ENCODE results near the gene SNPH. TPM values are rescaled to one million over a fixed set of nuclear protein-coding genes. Genes with fewer than 3 reads are reported as not detected.

The SNPH gene
- total RNA-seq, 1 experiment from 2014 or later: 15.8 TPM

DNA sequence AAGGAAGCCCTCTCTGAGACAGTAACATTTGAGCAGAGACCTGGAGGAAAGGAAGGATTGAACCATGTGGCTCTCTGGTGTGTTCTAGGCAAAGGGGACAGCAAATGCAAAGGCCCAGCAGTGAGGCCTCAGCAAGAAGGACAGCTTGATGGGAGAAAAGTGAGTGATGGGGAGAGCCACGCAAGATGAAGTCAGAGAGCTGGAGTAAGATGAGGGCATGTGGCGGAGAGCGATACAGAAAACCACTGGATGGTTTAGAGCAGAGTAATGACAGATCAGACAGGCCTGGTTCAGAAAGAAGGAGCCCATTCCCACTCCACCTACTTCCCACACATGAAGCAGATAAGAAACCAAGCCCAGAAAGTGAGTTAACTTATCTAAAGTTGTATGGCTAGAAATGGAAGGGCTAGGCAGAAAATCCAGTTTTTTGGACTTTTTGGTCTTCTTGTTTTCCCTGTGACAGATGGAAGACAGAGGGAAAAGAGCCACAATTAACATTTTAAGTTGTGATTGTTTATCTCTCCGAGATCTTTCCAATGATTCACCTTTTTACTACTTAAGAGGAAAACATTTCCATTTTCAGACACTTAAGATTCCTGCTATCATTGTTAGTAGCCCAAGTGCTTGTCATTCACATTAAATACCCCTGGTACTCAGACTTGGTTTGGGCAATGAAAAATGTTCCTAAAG, 723 bp upstream of the SNPH start:
- DNase-seq (ENCODE audit: low read depth): no peak

DNA sequence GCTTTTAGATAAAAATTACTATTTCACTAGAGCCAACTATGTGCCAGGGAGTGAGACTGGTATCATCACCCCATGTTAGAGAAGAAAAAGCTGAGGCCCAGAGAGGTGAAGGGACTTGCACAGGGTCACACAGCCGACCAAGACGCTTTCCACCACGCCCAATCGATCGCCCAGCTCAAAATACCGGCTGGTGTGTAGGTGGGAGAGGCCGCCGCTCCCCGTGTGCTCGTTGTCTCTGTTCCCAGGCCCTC, 253 bp upstream of the SNPH start:
- DNase-seq (ENCODE audit: low read depth): no peak

DNA sequence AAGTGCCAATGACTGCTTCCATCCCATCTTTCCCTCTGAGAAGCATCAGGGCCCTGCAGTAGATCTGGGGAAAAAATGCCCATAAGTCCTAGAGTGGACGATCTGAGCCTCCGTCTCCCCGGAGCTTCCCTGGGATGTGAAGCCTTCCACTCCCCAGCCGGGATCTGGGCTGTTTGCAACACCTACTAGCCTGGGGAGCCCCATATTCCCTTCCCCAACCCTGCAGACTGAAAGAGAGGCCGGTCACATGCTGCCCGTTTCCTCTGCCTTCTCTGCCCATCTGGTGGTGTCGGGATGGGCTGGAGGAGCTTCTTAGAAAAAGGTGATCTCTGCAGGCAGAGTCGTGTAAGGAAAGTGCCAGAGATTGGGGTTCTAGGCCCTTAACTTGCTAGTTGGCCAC, 1.1 kb downstream of the SNPH start:
- no peak for DNase-seq (ENCODE audit: low read depth)

DNA sequence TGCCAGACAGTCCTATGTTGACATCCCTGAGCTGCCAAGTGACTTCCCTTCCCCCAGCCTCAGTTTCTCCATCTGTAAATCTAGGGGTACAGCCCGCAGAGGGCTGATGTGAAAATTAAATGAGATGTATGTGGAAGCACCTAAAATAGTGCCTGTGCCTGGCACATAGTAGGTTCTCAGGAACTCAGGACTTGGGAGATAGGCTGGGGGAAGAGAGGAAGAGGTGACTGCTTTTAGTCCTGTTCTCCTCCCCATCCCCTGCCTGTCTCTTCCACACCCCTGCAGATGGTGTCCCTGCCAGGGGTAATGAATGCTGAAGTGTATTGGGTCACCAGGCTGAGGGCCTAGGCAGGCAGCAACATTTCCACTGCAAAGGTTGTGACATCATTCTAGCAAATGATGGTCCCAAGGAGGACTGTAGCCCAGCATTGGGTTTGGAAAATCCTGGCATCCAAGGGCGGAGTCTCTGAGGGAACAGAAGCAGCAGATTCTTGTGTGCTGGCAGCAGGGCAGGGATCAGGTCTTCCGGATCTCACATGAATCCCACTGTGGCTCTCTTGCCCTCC, 1.8 kb downstream of the SNPH start:
- no peak for DNase-seq (ENCODE audit: low read depth)

DNA sequence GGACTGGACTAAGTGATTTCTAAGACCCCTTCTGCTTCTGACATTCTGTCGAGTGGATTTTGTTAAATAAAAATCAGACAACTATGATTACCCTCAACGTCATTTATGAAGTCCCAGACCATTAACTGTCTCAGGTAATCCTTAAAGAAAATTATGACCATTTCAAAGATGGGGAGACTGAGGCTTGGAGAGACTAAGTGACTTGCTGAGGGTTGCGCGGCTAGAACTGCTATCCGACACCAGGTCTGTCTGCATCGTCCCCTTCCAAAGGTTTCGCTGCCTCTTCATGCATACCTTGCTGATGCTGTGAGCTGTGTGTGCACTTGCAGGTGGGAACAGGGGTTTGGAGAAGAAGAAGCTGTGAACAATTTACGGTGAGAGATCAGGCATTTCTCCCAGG, 3.1 kb downstream of the SNPH start:
- DNase-seq (ENCODE audit: low read depth): no peak

DNA sequence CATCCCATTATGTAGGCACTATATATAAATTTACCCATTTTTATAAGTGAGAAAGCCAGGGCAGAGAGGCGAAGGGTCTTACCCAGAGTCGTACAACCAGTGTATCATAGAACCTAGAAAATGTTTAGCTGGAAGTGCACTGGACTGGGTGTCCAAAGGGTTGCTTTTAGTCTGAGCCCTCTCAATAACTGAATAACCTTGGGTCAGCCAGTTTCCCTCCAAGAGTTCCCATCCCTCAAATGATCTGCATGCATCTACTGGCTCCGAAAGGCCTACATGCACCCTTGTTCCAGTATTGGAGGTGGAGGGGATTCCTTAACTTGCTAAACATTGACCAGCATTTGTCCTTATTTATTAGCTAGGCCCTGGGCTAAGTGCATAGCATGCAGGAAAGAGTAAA, 3.8 kb downstream of the SNPH start:
- DNase-seq (ENCODE audit: low read depth): no peak

DNA sequence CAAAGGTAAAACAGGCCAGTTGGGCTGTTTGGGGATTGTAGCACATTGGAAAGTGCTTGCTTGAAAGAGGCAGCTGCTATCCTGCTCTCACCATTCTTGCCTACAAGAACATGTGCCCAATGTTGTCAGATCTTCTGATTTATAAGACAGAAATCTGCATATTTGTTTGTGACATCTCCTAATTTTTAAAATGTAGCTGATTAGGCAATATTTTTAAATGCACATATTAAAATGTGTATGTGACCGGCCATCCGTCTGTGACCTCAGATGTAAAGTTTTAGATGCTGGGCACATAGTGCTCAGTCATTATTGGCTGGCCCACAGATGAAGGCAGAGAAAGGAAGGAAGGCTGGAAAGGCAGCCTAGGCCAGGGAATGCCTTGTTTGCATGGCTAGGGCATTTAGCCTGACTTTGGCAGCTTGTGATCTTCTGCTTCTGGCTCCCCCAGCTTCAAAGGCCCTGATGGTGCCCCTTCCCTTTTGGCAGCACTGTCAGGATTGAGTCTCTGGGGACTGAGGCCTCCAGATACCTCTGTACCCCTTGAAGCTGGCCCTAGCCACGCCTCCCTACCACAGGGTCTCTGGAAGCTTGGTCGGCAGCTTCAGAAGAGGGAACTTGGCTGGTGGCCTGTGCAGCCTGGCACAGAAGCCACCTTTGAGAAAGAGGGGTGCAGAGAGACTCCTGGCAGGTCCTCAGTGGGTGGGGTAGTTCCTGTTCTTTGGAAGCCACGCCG, 6.4 kb downstream of the SNPH start:
- DNase-seq (ENCODE audit: low read depth): no peak

DNA sequence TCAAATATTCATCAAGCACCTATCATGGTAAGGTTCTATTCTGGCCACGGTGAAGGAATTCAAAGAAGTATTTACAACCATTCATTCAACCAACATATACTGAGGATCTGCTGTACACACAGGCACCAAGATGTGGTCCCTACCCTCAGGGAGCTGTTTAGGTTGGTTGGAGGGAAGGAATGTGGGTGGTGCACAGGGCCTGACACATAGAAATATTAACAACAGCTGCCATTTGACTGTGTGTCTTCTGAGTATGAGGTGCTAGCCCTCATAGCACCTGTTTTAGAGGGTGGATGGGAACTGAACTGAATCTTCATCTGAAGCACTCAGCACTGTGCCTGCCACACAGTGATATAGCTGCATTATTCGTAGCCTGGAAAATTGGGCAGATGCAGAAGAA, 7.3 kb downstream of the SNPH start:
- DNase-seq (ENCODE audit: low read depth): peak; percentile 79

DNA sequence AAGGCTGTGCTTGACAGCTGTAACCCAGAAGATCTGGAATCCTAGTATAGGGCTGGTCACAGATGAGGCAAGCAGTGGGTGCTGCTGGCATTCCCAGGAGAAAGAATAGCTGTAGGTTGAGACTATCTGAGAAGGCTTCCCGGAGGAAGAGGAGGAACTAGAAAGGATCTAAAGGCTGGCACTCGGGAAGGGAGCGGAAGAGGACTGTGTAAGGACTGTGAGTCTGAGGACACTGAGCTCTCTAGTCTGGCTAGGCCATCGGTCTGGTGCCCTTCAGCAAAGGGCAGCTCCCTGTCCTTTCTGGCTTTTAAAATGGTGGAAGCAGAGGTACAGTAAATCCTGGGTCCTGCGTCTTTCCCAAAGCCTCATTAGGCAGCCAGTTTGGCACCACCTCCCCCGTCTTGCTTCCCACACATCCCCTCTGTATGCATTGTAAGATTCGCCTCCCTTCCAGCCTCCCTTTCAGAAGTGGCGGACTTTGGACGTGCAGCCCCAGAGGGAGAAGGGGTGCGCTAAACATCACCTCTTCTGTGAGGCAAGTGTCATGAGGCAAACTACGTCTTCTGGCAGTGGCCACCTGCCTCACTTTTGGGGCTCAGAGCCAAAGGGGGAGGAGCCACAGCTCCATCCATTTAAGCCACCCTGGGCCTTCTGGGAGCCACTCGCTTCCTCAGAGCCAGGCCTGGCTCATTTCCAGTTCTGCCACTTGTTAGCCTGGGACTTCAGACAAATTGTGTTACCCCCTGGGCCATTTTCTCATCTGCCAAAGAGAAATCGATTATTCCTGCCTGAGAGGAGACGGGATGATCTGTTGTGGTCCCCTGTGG, 8.6 kb downstream of the SNPH start:
- DNase-seq (ENCODE audit: low read depth): no peak

DNA sequence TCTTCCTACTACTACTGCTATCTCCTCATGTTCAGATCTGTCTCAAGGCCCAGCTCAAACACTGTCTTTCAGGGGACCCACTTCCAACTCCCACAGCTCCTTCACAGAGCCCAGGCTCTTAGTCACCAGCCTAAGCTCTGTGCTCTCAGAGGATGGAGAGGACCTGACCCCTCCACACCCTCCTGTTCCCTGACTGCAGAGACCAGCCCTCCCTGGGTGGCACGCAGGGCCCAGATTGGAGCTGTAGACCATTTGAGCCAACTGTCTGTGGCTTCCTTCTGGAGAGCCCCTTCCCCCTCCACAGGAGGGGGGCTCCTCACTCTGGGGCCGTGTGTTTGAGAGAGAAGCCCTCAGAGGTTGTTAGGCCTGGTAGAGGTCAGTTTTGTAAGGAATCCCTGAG, 9.8 kb downstream of the SNPH start:
- DNase-seq (ENCODE audit: low read depth): no peak

DNA sequence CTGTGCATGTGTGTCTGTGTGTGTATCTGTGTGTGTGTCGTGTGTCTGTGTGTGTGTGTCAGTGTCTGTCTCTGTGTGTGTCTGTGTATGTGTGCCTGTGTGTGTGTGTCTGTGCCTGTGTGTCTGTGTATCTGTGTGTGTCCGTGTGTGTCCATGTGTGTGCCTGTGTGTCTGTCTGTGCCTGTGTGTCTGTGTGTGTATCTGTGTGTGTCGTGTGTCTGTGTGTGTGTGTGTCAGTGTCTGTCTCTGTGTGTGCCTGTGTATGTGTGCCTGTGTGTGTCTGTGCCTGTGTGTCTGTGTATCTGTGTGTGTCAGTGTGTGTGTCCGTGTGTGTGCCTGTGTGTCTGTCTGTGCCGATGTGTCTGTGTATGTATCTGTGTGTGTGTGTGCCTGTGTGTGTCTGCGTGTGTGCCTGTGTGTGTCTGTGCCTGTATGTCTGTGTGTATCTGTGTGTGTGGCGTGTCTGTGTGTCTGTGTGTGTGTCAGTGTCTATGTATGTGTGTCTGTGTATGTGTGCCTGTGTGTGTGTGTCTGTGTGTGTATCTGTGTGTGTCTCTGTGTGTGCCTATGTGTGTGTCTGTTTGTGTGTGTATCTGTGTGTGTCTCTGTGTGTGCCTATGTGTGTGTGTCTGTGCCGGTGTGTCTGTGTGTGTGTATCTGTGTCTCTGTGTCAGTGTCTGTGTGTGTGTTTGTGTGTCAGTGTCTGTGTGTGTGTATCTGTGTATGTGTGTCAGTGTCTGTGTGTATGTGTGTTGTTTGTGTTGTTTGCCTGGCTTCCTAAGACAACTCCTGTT, 11.6 kb downstream of the SNPH start:
- DNase-seq (ENCODE audit: low read depth): no peak

DNA sequence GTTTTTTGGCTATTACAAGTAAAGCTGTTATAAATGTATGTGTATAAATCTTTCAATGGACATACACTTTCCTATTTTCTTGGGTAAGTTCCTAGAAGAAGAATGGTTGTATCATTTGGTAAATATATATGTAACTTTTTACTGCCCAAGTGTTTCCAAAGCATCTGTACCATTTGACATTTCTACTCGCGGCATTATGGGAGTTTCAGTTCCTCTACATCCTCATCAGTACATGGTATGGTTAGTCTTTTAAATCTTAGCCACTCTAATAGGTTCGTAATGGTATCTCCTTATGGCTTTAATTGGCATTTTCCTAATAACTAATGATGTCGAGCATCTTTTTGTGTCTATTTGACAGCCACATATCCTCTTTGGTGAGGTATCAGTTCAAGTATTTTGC, 12.9 kb downstream of the SNPH start:
- DNase-seq (ENCODE audit: low read depth): no peak

DNA sequence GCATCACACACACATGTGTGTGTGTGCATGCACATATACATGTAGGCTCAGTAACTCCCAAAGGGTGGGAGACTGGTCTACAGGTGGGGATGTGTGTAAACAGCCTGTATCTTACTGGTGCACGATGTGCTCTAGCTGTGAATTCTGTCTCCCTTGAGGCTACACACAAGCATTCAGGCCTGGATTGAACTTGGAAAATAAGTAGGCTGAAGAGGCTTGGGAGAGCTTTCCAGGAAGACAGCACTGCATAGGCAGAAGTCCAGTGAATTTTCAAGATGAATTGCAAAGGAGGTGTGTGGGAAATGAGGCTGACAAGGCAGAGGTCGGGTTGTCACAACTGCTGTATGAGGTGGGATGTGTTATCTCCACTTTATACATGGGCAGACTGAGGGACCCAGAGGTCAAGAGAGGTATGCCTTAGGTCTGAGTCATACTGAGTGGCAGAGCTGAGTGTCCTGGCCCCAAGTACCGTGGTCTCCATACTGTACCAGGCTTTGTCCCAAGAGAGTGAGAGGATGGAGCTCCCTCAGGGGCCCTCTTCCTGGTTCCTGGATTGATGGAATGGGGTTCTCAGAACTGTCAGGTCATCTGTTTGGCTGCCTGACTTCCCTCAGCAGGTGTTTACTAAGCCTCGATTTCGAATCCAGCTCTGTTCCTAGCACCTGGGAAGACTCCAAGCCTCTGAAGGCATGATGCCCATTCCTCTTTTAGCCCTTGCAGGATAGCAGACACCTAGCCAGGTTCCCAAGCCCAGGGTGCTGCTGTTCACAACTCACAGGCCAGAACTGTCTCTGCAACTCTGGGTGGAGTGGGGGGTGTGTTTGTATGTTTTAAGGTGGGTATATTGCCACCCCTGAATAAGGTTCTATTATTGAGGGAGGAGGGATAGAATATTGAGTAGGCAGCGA, 14.4 kb downstream of the SNPH start:
- DNase-seq (ENCODE audit: low read depth): peak; percentile 58

DNA sequence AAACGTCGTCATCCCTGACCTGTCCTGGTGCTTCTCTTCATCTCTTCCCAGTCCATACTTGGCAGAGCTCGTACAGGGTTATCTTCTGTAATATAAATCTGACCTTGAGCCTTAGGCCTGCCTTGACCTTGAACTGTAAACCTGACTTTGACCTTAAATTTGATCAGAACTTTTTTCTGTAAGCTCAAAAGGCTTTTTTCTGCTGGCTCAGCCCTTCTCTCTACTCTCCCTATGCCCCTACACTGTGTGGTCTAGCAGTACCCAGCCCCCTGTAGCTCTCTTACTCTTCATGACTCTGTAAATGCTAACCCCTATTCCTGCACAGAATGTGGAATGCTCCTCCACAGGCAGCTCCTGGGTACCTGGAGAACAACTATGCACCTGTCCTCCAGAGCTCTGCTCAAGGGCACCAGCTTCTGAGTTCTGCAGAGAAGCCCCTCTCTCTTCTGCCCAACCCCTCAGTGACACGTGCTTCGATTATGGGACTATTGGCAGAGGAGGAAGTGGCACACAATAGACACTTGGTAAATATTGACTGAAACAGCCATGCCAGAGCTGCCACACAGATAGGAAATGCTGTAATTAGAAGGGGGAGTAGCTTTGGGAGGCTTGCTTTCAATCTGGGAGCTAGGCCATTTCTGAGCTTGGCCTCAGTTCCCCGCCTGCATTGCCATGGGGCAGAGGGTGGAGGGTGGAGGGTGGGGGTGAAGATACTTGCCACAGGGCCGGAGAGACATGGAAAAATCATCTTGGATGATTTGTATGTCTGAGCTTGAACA, 15.4 kb downstream of the SNPH start:
- DNase-seq (ENCODE audit: low read depth): no peak

DNA sequence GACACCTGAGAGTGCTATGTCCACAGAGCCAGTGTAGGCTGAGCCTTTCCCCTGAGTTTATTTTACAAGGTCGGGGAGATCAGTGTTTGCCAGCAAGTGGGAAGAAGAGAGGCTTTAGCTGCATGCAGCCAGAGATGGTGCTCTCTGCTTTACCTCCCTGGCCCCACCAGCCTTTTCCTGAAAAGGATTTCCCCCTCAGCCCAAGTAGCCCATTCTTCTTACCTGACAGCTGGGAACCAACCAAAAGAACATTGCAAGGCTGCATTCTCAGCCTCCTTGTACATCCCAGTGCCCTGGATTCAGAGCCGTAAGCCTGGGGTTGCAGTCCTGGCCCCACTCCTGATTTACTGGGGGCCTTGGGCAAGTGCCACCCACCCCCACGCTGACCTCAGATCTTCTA, 16.9 kb downstream of the SNPH start:
- no peak for DNase-seq (ENCODE audit: low read depth)

DNA sequence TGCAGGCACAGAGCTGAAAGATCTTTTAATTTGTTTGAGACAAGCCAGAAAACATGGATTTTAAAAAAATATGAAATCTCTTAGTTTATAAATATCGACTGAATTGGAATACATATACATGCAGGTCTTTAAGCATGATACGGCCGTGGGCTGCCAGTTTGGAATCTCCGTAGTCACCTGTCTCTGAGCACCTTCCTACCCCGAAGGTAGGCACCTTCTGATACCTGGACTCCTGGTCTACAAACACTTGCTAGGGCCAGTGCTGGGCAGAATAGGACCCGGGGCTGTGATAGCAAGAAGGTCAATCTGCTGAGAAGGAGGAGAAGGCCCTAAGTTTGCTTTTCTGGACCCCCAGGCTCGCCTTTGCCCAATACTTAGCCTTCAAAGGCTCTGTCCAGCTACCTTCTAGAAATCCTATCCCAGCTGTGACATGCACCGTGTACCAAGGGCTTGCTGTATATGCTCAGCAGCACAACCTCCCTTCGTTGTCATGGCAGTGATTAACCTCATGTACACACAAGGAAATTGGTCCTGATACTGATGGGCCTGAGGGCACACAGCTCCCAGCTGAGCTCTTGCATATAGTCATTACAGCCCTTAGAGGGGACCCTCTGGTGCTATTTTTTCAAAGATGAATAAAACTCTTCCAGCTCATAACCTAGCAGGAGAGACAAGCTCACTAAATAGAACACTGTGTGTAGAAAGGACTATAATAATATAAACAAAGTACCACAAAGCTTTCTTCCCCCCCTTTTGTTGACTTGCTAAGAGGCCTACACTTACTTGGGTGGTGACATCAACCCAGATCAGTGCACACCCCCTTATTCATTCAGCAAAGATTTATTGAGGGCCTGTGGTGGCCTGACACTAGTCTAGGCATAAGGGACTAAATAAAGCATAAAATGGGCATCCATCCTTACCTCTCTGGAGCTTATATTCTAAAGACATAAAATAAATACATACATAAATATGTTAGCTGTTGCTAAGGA, 17.7 kb downstream of the SNPH start:
- DNase-seq (ENCODE audit: low read depth): no peak

DNA sequence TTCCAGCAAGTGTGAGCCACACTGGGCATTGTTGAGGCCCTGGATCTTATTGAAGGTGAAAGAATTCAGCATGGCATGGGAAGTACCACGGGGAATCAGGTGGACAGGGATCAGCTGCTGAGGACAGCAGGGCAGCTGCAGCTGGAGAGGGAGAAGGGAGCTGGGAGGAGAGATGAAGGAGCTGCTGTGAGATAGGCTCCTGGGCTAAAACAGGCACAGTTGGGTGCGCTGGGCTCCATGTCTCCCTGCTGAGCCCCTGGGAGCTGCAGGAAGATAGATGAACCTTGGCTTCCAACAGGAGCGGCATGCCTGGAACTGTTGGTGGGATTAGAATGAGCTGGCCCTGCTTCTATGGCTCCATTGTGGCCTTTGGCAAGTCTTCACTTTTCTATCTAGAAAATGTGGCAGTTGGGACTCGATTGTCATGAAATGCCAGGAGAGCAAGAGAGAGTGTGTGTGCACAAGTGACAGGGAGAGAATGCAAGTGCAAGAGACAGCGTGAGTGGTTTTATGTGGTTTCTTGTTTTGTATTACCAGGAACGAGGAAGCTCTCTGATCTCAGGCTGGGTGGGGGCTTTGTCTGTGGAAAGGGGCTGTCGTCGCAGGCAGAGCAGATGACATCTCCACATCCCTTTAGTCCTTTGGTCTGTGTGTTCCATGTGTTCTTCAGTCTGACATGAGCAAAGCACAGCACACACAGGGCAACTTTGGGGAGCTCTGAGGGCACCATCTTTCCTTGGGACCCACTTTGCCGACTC, 20.4 kb downstream of the SNPH start:
- no peak for DNase-seq (ENCODE audit: low read depth)

DNA sequence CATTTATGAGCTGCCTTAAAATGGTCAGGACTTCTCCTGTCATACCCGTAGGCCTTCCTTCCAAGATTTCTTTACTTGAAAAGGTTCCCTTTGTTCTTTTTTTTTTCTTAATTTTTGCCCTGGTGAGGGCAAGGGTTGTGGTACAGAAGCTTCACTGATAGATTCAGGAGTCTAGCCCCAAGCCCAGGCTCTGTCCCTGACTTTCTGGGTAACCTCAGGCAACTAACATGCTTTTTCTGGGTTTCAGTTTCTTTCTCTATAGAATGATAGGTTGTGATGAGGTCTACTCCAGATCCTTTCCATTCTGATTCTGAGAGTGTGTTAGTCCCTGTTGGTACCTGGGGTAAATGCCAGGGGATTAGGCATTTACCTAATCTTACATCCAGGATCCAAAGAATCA, 21.2 kb downstream of the SNPH start:
- no peak for DNase-seq (ENCODE audit: low read depth)

Data from LHCN-M2 (cell line).